NT2/D1 (cell line): ENCODE results near the gene FBXW11.
"Not testable (repeated sequence)": the region's sequence is repeated elsewhere in the genome, so short reads cannot be mapped to it uniquely, and the experiment has no call there.

Experiments used
- DNase-seq: peaks from one replicate; pipeline ENCODE4 v3.0.0-alpha.2; 2011; ENCODE audit warnings: low read depth, low spot score
- H3K27me3 ChIP-seq: 2 replicates; pipeline ENCODE4 v1.6.0; 2011; ENCODE audit warnings: mild to moderate bottlenecking; ENCODE audit not compliant: insufficient read length, insufficient read depth
- H3K36me3 ChIP-seq: 2 replicates; pipeline ENCODE4 v1.6.1; 2011; ENCODE audit warnings: mild to moderate bottlenecking, low read length, mixed read lengths; ENCODE audit not compliant: insufficient read depth, insufficient read length
- H3K4me1 ChIP-seq: 2 replicates; pipeline ENCODE4 v1.5.1; 2011; ENCODE audit not compliant: insufficient read depth, insufficient read length
- H3K4me3 ChIP-seq: 2 replicates; pipeline ENCODE4 v1.5.1; 2011; ENCODE audit warnings: low read depth; ENCODE audit not compliant: insufficient read length
- H3K9ac ChIP-seq: 2 replicates; pipeline ENCODE4 v1.6.0; 2011; ENCODE audit warnings: low read depth; ENCODE audit not compliant: insufficient read length
- H3K9me3 ChIP-seq: 2 replicates; pipeline ENCODE4 v1.5.1; 2011; ENCODE audit warnings: mild to moderate bottlenecking, low read length; ENCODE audit not compliant: insufficient read depth
- SUZ12 ChIP-seq: IDR thresholded peaks from 2 replicates; pipeline ENCODE4 v1.6.1; 2011; ENCODE audit not compliant: insufficient read length, insufficient read depth; ENCODE audit errors: extremely low read depth
- YY1 ChIP-seq: IDR thresholded peaks from 2 replicates; pipeline ENCODE4 v1.6.1; 2011; ENCODE audit not compliant: insufficient read length, insufficient read depth
- ZNF274 ChIP-seq: IDR thresholded peaks from 2 replicates; pipeline ENCODE4 v1.6.1; 2011; ENCODE audit warnings: mild to moderate bottlenecking, low read depth, low read length

Gene FBXW11

GRCh38 chr5:172042183-172042582 lies 35.7 kb upstream of the FBXW11 start:
- no peaks in the 10 kb centered on the region for H3K9me3 ChIP-seq
- H3K27me3 ChIP-seq = no peaks in the 10 kb centered on the region
- H3K9ac ChIP-seq = no peak overlapping the region
- peaks cover 13% of the 10 kb centered on the region for H3K36me3 ChIP-seq
- DNase-seq = no peak
- no peak overlapping the region for H3K4me3 ChIP-seq
- no peak for TF ChIP-seq ZNF274
- TF ChIP-seq SUZ12 = no peak
- TF ChIP-seq YY1 = no peak
- peaks cover under 1% of the 10 kb centered on the region for H3K4me1 ChIP-seq

GRCh38 chr5:172038167-172038566 lies 31.7 kb upstream of the FBXW11 start:
- no peaks in the 10 kb centered on the region for H3K27me3 ChIP-seq
- no peak for DNase-seq
- H3K4me1 ChIP-seq = no peaks in the 10 kb centered on the region
- H3K9ac ChIP-seq = no peak overlapping the region
- no peak overlapping the region for H3K4me3 ChIP-seq
- H3K9me3 ChIP-seq = no peaks in the 10 kb centered on the region
- H3K36me3 ChIP-seq = no peaks in the 10 kb centered on the region
- TF ChIP-seq ZNF274 (no peak), YY1 (no peak), SUZ12 (no peak)

GRCh38 chr5:172035049-172035448 lies 28.6 kb upstream of the FBXW11 start:
- Histone ChIP-seq H3K4me3 (no peak overlapping the region), H3K27me3 (no peaks in the 10 kb centered on the region), H3K9ac (no peak overlapping the region), H3K4me1 (no peaks in the 10 kb centered on the region), H3K9me3 (peaks cover 8% of the 10 kb centered on the region; the same call in 1 of the 2 replicates), H3K36me3 (no peaks in the 10 kb centered on the region)
- DNase-seq = no peak
- TF ChIP-seq ZNF274 (no peak), YY1 (no peak), SUZ12 (no peak)

GRCh38 chr5:172031894-172032461 lies 25.5 kb upstream of the FBXW11 start:
- H3K9me3 ChIP-seq = peaks cover 8% of the 10 kb centered on the region; the same call in 1 of the 2 replicates
- no peak for TF ChIP-seq ZNF274
- TF ChIP-seq SUZ12 = no peak
- TF ChIP-seq YY1 = no peak
- H3K9ac ChIP-seq = no peak overlapping the region
- no peak overlapping the region for H3K4me3 ChIP-seq
- no peaks in the 10 kb centered on the region for H3K36me3 ChIP-seq
- no peak for DNase-seq
- H3K27me3 ChIP-seq = no peaks in the 10 kb centered on the region
- no peaks in the 10 kb centered on the region for H3K4me1 ChIP-seq

GRCh38 chr5:172029876-172030275 lies 23.4 kb upstream of the FBXW11 start:
- no peak for TF ChIP-seq ZNF274
- TF ChIP-seq SUZ12 = no peak
- TF ChIP-seq YY1 = no peak
- Histone ChIP-seq H3K9ac (no peak overlapping the region), H3K9me3 (peaks cover 8% of the 10 kb centered on the region; the same call in 1 of the 2 replicates), H3K4me3 (no peak overlapping the region), H3K36me3 (no peaks in the 10 kb centered on the region), H3K4me1 (no peaks in the 10 kb centered on the region), H3K27me3 (no peaks in the 10 kb centered on the region)
- no peak for DNase-seq

GRCh38 chr5:172028167-172028566 lies 21.7 kb upstream of the FBXW11 start:
- H3K9ac ChIP-seq = no peak overlapping the region
- no peak overlapping the region for H3K4me3 ChIP-seq
- no peaks in the 10 kb centered on the region for H3K36me3 ChIP-seq
- H3K27me3 ChIP-seq = no peaks in the 10 kb centered on the region
- TF ChIP-seq YY1 (no peak), SUZ12 (no peak), ZNF274 (no peak)
- DNase-seq = no peak
- no peaks in the 10 kb centered on the region for H3K4me1 ChIP-seq
- peaks cover 8% of the 10 kb centered on the region; the same call in 1 of the 2 replicates for H3K9me3 ChIP-seq

- not testable (repeated sequence) for H3K27me3 ChIP-seq, H3K4me1 ChIP-seq, H3K4me3 ChIP-seq, DNase-seq, H3K36me3 ChIP-seq, H3K9ac ChIP-seq, H3K9me3 ChIP-seq
These were observed 13.8 kb upstream of the FBXW11 start for GRCh38 chr5:172020110-172020786.
